ENCODE measurements around the gene GPR26.

GRCh38 chr10:123704076-123704475 is 37.9 kb downstream of the GPR26 start:
- no peak for TF ChIP-seq GATA2 (IDR thresholded peaks at IDR 0.05; ENCODE audit: low read depth, low read length)
- TF ChIP-seq GATA3 (IDR thresholded peaks at IDR 0.05; ENCODE audit: low read depth, low read length) = no peak
